Upper lobe of left lung (tissue), 4 donors: ENCODE results near the gene GJA3.

Experiments
- CTCF ChIP-seq, 6 experiments: fragments of 450-650 bp in 4 of 6; fragments of 200-600 bp in 2 of 6; sonication (generic) in 2 of 6; IDR thresholded peaks; one replicate each; pipeline ENCODE4 v1.5.1; 2016 to 2019; ENCODE audit warnings: antibody characterized with exemption in 6 of 6
- EP300 ChIP-seq, 4 donors: sonication (generic); formaldehyde crosslinking; IDR thresholded peaks; one replicate each; pipeline ENCODE4 v1.5.1; 2017; ENCODE audit warnings: antibody characterized with exemption in 4 of 4, control low read depth in 2 of 4
- POLR2A ChIP-seq, 4 donors: fragments of 450-650 bp; IDR thresholded peaks; one replicate each; pipeline ENCODE4 v1.5.1; 2016 to 2017; ENCODE audit warnings: antibody characterized with exemption in 4 of 4, mild to moderate bottlenecking in 2 of 4
- POLR2AphosphoS5 ChIP-seq, 2 donors: sonication (generic); formaldehyde crosslinking; IDR thresholded peaks; one replicate each; pipeline ENCODE4 v1.5.1; 2017; ENCODE audit warnings: antibody characterized with exemption in 2 of 2

DNA sequence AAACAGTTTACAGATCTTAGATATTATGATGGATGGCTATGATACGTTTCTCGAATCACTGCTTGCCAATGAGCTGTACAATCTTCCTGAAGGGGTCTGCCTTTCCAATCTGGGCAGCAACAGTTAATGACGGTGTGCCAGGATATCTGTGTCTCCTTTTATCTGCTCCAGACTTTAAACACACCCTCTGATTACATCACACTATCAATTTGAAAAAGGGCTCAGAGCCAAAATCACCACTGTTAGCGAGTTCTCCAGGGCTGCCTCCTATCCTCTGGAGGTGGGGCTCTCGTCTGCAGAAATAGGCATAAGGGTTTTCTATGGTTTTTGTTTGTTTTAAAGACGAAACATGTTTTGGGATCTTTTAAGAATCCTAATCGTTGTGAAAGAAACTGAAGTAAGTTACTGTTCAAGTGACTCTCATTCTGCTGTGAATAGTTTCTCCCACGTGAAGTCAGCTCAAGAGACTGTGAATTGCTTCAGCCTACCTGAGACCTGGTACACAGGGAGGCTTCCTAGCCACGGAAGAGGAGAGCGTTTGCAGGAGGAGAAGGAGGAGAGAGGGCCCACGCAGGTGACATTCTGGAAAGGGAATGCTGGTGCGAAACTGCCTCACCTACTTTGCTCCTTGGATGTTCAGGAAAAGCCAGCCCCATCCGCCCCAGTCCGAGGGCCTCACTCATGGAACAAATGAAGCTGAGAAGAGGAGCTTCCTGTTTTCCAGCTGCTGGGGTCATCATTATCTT, 15.2 kb upstream of the GJA3 start:
- TF ChIP-seq POLR2A (IDR thresholded peaks at IDR 0.05) (no peak), CTCF (IDR thresholded peaks at IDR 0.05) (no peak), EP300 (IDR thresholded peaks at IDR 0.05) (no peak), POLR2AphosphoS5 (IDR thresholded peaks at IDR 0.05) (no peak)
